Astrocyte (in vitro differentiated cells and primary cell): Measurements from ENCODE around the gene SLC9C1. TPM values are rescaled to one million over a fixed set of nuclear protein-coding genes. Genes with fewer than 3 reads are reported as not detected.
A peak's percentile ranks its signal among the peaks of the same experiment; 100 is the strongest.
"Not testable (repeated sequence)": the region's sequence is repeated elsewhere in the genome, so short reads cannot be mapped to it uniquely, and the experiment has no call there.

ENCODE experiments used
- DNase-seq: peaks from one replicate; pipeline ENCODE4 v3.0.0-alpha.2; 2010; ENCODE audit warnings: low read depth
- FAIRE-seq: peaks from 2 replicates; lab custom pipeline; 2011; peaks lifted over from hg19 to GRCh38; lab: Jason Lieb, UNC
- H2AFZ ChIP-seq: 2 replicates; pipeline ENCODE4 v1.6.0; 2012; ENCODE audit warnings: low read depth, low read length, inconsistent platforms
- H3K27ac ChIP-seq: 2 replicates; pipeline ENCODE4 v1.5.1; 2011; ENCODE audit warnings: low read depth, low read length, inconsistent platforms
- H3K27me3 ChIP-seq: 2 replicates; pipeline ENCODE4 v1.6.0; 2011; ENCODE audit warnings: low read length, inconsistent platforms; ENCODE audit not compliant: insufficient read depth
- H3K36me3 ChIP-seq: 2 replicates; pipeline ENCODE4 v1.5.1; 2011; ENCODE audit warnings: low read length, inconsistent platforms; ENCODE audit not compliant: insufficient read depth
- H3K4me1 ChIP-seq: 2 replicates; pipeline ENCODE4 v1.5.1; 2011; ENCODE audit warnings: low read length, inconsistent platforms; ENCODE audit not compliant: insufficient read depth
- H3K4me2 ChIP-seq: 2 replicates; pipeline ENCODE4 v1.6.0; 2012; ENCODE audit warnings: low read length, inconsistent platforms
- H3K4me3 ChIP-seq: 2 replicates; pipeline ENCODE4 v1.5.1; 2011; ENCODE audit warnings: low read depth, mild to moderate bottlenecking, low read length, inconsistent platforms; ENCODE audit not compliant: insufficient read depth
- H3K79me2 ChIP-seq: 2 replicates; pipeline ENCODE4 v1.6.0; 2012; ENCODE audit warnings: mild to moderate bottlenecking, low read length, inconsistent platforms; ENCODE audit not compliant: insufficient read depth
- H3K9ac ChIP-seq: 2 replicates; pipeline ENCODE4 v1.6.0; 2012; ENCODE audit warnings: mild to moderate bottlenecking, low read length, inconsistent platforms
- H3K9me3 ChIP-seq: 2 replicates; pipeline ENCODE4 v1.5.1; 2012; ENCODE audit warnings: low read depth, mild to moderate bottlenecking, low read length, inconsistent platforms; ENCODE audit not compliant: insufficient read depth
- H4K20me1 ChIP-seq: 2 replicates; pipeline ENCODE4 v1.6.0; 2012; ENCODE audit warnings: low read length, inconsistent platforms; ENCODE audit not compliant: insufficient read depth
- H3K27ac Mint-ChIP-seq: one replicate; pipeline ENCODE4 v1.8.0; 2021; ENCODE audit warnings: mild to moderate bottlenecking, mixed read lengths; ENCODE audit not compliant: unreplicated experiment
- H3K27me3 Mint-ChIP-seq: one replicate; pipeline ENCODE4 v1.8.0; 2021; ENCODE audit warnings: low read depth, mixed read lengths; ENCODE audit not compliant: unreplicated experiment
- H3K36me3 Mint-ChIP-seq: one replicate; pipeline ENCODE4 v1.8.0; 2021; ENCODE audit warnings: low read depth, mixed read lengths; ENCODE audit not compliant: unreplicated experiment
- H3K4me1 Mint-ChIP-seq: one replicate; pipeline ENCODE4 v1.8.0; 2021; ENCODE audit warnings: low read depth, mixed read lengths; ENCODE audit not compliant: unreplicated experiment
- H3K4me3 Mint-ChIP-seq: one replicate; pipeline ENCODE4 v1.8.0; 2021; ENCODE audit warnings: mild to moderate bottlenecking, moderate library complexity, mixed read lengths; ENCODE audit not compliant: unreplicated experiment
- H3K9me3 Mint-ChIP-seq: one replicate; pipeline ENCODE4 v1.8.0; 2021; ENCODE audit warnings: mild to moderate bottlenecking, mixed read lengths; ENCODE audit not compliant: unreplicated experiment
- EZH2 ChIP-seq: IDR thresholded peaks from 2 replicates; pipeline ENCODE4 v1.6.1; 2012; ENCODE audit warnings: mild to moderate bottlenecking, low read length, inconsistent platforms; ENCODE audit not compliant: insufficient read depth
- total RNA-seq: library from RNA; stranded (reverse); gene quantifications from 2 replicates; pipeline ENCODE4 v1.2.1, GENCODE V29; 2021

The SLC9C1 gene
- total RNA-seq, 1 donor from 2014 or later = not detected

DNA sequence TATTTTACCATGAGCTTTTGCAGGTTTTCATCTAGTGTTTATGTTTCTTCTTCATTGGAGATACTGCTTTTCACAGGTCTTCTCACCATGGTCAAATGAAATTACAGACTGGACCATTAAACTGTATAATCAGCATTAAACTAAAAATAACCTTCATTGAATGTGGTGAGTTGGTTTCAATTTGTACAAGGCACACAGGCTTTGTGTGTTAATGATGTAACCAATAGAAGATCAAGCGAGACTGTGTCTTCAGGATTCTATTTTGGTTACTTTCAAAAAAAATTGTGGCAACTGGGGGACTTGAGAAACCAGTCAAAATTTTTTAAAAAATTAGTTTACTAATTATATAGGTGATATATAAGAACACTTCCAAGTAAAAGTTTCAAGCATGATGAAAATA is 106.7 kb downstream of the SLC9C1 start:
- H3K36me3 ChIP-seq = no peaks in the 10 kb centered on the region
- no peak for TF ChIP-seq EZH2
- Mint-ChIP-seq H3K27me3 (peaks cover 2% of the 10 kb centered on the region), H3K36me3 (no peaks in the 10 kb centered on the region), H3K4me1 (no peaks in the 10 kb centered on the region), H3K27ac (no peak overlapping the region), H3K4me3 (no peak overlapping the region), H3K9me3 (peaks cover 7% of the 10 kb centered on the region)
- no peaks in the 10 kb centered on the region for H3K9me3 ChIP-seq
- no peaks in the 10 kb centered on the region for H3K27me3 ChIP-seq
- no peaks in the 10 kb centered on the region for H3K4me1 ChIP-seq
- H2AFZ ChIP-seq = no peak overlapping the region
- no peak overlapping the region for H3K4me3 ChIP-seq
- FAIRE-seq = no peak
- DNase-seq = no peak
- H3K27ac ChIP-seq = no peak overlapping the region
- no peaks in the 10 kb centered on the region for H3K79me2 ChIP-seq
- no peaks in the 10 kb centered on the region for H4K20me1 ChIP-seq
- no peak overlapping the region for H3K4me2 ChIP-seq
- no peak overlapping the region for H3K9ac ChIP-seq

DNA sequence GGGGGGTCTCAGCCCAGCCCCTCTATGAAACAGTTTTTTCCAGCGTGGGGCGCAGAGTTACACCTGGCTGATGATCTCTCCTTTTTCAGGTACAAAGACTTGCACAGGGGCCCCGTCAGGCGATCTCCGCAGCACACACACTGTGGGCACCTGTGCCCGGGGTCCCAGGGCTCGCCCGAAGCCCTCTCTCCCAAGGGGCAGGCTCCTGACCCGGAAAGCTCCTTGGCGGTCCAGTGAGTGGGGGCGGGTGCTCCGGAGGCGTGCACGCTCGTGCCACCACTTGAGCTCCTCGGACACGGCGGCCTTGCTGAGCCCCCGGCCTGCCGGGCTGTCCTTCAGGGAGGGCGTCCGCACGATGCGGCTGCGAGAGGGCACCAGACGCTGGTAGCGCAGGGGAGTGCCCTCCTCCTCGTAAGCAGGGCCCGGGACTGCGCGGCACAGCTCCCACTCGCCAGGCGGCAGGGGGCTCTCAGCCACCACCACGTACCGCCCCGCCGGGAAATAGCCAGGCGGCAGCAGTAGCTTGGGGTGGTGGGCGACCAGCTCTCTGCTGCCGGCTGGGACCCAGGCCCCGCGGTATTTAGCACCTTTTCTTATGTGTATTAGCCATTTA is 108.5 kb downstream of the SLC9C1 start:
- H2AFZ ChIP-seq, H3K4me3 ChIP-seq, H3K27me3 Mint-ChIP-seq, H3K27ac ChIP-seq, FAIRE-seq, H3K4me1 ChIP-seq, H3K36me3 Mint-ChIP-seq, H3K36me3 ChIP-seq, H4K20me1 ChIP-seq, H3K4me1 Mint-ChIP-seq, H3K9me3 Mint-ChIP-seq, H3K27me3 ChIP-seq, H3K9me3 ChIP-seq, H3K27ac Mint-ChIP-seq, DNase-seq, H3K79me2 ChIP-seq, H3K9ac ChIP-seq: not testable (repeated sequence)
- peak overlapping the region; percentile 47 for H3K4me3 Mint-ChIP-seq
- peak overlapping the region; percentile 78 for H3K4me2 ChIP-seq

DNA sequence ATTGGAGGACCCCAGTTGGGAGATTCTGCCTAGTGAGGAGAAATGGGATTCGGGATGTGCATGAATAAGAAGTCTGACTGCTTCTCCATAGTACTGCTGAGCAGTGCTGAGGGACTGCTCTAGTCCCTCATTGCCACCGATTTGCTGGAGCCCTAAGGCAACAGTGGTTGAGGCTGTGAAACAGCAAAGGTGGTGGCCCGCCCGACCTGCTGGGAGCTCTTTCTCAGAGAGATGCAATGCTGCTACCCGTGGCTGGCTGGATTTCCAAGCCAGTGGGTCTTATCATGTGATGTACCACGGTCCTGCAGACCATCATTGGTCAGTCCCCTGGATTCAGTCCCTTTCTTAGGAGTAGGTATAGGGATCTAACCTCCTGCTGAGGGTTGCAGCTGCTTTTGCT is 118.4 kb downstream of the SLC9C1 start:
- Histone ChIP-seq H2AFZ (no peak overlapping the region), H3K79me2 (no peaks in the 10 kb centered on the region), H3K27ac (no peak overlapping the region), H3K9ac (no peak overlapping the region), H3K27me3 (no peaks in the 10 kb centered on the region), H3K4me2 (no peak overlapping the region), H4K20me1 (no peaks in the 10 kb centered on the region), H3K4me3 (no peak overlapping the region), H3K4me1 (no peaks in the 10 kb centered on the region), H3K9me3 (no peaks in the 10 kb centered on the region), H3K36me3 (no peaks in the 10 kb centered on the region)
- Mint-ChIP-seq H3K27me3 (no peaks in the 10 kb centered on the region), H3K27ac (no peak overlapping the region), H3K4me1 (no peaks in the 10 kb centered on the region), H3K36me3 (peaks cover 2% of the 10 kb centered on the region), H3K9me3 (no peaks in the 10 kb centered on the region), H3K4me3 (no peak overlapping the region)
- DNase-seq (no peak), FAIRE-seq (no peak)
- TF ChIP-seq EZH2 = no peak

DNA sequence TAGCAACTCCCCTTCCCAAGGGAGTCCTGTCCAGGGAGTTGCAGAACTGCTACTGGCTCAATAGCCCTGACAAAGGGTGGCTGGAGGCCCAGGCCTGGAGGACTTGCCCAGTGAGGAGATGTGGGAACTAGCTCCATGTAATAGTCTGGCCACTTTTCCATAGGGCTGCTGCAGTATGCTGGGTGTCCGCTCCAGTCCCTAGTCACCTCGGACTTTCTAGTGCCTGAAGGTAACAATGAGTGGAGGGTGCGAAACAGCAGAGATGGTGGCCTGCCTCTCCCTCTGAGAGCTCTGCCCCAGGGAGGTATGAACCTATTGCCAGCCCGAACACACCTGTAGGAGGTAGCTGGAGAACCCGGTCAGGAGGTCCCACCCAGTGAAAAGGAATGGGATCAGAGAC is 119.0 kb downstream of the SLC9C1 start:
- H3K9ac ChIP-seq = no peak overlapping the region

More for the DNA sequence above, 119.0 kb downstream of the SLC9C1 start:
- Histone ChIP-seq H2AFZ (no peak overlapping the region), H3K27ac (no peak overlapping the region), H3K4me3 (no peak overlapping the region), H3K4me2 (no peak overlapping the region), H3K36me3 (no peaks in the 10 kb centered on the region), H3K9me3 (no peaks in the 10 kb centered on the region), H4K20me1 (no peaks in the 10 kb centered on the region), H3K27me3 (no peaks in the 10 kb centered on the region), H3K79me2 (no peaks in the 10 kb centered on the region), H3K4me1 (no peaks in the 10 kb centered on the region)
- FAIRE-seq (no peak), DNase-seq (no peak)
- H3K9me3 Mint-ChIP-seq = no peaks in the 10 kb centered on the region
- TF ChIP-seq EZH2 = no peak
- no peaks in the 10 kb centered on the region for H3K4me1 Mint-ChIP-seq
- no peak overlapping the region for H3K4me3 Mint-ChIP-seq
- no peaks in the 10 kb centered on the region for H3K27me3 Mint-ChIP-seq
- no peak overlapping the region for H3K27ac Mint-ChIP-seq
- H3K36me3 Mint-ChIP-seq = peaks cover 2% of the 10 kb centered on the region
